Kidney tubule cell (primary cell): ENCODE data around the gene TMEM170B.

Source experiments
- DNase-seq: peaks from one replicate; pipeline ENCODE4 v3.0.0-alpha.2; 2018; ENCODE audit warnings: low spot score

The TMEM170B gene, protein sequence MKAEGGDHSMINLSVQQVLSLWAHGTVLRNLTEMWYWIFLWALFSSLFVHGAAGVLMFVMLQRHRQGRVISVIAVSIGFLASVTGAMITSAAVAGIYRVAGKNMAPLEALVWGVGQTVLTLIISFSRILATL

DNA sequence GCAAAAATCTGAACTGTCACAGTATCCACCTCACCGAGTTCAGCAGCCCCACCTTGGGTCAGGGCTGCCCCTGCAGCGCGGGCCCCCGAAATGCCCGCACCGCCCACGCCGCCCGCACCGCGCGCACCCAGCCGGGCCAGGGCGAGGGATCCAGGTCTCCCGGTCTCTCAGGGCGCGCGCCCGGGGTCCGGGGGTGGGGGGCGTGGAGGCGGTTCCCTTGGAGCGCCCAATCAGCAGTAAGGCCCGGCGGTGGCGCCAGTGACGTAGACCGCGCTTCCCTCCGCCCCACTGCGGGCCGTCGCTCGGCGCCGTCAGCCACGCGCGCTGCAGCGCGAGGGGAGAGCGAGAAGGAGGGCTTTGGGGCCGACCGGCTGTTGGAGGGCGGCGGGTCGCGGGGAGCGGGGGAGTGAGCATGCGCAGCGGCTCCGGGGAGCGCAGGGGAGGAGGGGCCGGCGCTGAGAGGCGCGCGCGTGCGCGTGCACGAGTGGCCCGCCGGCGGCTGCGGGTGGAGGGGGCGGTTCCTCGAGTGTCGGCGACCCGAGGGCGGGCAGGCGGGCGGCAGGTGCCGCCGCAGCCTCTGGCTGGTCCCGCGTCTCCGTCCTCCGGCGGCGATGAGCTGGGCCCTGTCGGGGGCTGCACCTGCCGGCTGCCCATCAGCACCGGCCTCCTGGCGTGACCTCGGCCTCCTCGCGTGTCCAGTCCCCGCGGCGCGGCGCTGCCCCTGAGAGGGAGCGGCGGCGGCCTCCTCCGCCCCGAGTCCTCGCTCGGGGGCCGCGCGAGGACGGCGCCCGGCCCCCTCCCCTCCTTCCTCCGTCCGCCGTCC is at the start of gene TMEM170B:
Gene TMEM170B (plus strand): TSS at position 521 of the 823 bp plus-strand sequence. CDS start 529 bp downstream, outside the sequence.
- peak; percentile 91 for DNase-seq

DNA sequence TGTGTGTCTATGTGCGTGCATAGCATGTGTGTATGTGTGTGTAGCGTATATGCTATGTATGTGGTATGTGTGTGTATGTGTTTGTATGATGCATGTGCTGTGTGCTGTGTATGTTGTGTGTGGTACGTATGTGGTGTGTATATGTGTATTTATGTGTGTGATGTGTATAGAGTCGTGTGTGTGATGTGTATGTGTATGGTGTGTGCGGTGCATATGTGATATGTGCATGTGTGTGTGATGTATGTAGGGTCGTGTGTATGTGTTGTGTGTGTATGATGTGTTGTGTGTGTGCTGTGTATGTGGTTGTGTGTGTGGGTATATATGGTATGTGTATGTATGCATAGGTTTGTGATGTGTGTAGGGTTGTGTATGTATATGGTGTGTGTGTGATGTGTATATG is 46.6 kb upstream of the TMEM170B start:
- no peak for DNase-seq

DNA sequence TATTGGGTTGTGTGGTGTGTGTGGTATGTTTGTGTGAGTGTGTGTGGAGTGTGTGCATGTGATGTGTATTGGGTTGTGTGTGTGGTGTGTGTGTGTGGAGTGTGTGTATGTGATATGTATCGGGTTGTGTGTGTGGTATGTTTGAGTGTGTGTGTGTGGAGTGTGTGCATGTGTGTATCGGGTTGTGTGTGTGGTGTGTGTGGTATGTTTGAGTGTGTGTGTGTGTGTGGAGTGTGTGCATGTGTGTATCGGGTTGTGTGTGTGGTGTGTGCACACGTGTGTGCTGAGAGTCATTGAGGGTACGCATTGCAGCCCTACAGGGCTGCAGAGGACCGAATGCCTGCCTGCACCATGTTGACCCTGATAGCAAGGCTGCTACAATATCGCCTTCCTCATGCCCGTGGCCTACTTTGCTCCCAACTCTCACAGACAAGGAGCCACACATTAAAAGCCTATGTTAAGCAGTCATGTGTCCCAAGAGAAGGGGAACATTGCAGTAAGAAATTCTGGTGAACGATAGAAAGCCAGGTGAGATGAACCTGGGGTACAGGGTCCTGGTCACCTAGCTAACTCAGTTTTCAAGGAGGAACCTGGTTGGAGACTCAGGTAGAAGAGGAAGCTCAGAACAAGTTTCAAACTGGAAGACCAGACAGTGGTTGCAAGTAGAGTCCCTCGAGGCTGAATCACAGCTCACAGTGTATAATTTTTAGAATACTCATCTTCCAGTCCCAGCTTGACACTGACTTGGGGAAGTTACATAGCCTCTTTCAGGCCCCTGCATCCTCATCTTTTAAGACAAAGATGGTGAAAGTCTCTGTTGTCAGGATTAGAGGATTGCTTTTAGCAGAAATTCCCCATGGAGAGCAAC is 45.7 kb upstream of the TMEM170B start:
- DNase-seq = no peak

DNA sequence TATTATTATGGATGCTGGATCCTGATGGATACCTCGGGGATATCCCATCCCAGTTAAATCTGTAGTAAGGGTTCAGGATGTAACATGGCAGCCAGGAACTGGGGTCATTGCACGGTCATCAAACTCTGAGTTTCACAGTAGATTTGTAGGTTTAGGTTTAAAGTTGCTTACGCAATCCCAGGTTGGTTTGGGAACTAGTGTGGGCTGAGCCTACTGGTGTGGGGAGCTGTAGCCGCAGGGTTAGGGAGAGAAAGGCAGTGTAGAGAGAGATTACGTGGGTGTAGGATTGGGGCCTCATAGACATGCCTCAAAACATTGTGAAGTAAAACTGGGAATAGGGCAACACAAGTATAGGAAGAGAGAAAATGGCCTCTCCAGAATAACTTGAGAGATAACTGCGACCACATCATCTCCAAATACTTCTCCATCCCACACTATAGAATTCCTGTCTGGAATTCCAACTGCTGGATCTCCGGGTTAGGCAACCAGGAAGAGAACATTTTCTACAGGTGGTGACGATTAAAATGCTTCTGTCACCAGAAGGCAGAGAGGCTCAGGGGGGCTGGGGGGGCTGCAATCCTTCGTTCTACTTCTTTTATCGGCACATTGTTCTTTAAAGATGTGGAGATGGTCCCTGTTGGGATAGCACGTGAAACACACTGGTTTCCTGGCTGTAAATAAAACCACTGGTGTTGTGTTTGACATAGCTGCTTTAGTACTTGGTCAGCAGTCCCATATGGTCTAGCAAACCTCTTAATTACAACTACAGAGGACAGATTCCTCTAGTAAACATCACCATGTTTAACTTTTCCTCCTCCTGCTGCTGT is 44.9 kb upstream of the TMEM170B start:
- no peak for DNase-seq

DNA sequence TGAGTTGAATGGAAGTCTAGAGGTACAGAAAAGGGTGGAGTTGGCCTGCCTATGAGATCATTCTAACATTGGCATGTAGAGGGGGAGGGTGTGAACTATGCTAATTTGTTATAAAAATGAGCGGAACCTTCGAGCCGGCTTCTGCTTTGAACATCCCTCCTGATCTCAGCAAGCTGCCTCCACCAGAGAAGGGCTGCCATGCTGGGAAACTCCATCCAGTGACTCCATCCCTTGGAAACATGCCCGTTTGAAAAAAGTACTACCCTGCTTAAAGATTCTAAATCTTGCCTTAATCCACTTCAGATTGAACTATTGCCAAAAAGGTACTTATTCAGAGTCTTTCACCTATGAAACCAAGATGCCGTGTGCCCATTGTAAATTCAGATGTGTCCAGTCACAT is 43.6 kb upstream of the TMEM170B start:
- peak; percentile 64 for DNase-seq

DNA sequence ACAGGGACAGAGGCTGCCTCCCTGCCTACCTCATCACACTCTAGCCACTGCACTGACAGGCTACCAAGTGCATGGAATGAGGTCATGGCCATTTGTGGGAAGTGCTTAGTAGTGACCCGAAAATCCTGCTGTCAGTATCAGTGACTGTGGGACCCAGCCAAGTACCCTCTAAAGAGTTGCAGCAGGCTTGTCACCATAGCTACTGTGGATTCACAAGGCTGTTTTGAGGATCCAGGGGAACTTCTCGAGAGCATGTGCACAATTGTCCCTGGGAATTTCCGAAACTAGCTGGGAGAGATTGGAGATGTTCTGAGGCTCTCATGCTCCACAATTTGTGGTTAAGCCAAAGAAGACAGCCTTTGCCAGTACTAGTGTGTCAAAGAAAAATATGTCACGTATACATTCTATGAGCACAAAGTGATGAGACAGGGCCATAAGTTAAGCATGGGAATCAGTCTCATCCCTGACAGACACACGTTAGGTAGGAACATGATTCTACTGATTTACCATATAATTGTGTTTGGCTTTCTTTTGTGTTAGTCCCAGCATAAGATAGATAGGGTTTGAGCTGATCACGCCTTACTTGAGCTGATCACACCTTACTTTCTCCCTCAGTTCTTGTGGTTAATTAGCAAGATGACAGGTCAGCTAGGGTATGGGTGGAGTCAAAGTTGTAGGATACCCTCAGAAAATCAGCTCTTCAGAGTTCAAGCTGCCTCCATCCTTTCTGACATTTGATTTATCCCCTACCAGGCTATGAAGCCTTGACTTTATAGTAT is 42.6 kb upstream of the TMEM170B start:
- peak; percentile 76 for DNase-seq

DNA sequence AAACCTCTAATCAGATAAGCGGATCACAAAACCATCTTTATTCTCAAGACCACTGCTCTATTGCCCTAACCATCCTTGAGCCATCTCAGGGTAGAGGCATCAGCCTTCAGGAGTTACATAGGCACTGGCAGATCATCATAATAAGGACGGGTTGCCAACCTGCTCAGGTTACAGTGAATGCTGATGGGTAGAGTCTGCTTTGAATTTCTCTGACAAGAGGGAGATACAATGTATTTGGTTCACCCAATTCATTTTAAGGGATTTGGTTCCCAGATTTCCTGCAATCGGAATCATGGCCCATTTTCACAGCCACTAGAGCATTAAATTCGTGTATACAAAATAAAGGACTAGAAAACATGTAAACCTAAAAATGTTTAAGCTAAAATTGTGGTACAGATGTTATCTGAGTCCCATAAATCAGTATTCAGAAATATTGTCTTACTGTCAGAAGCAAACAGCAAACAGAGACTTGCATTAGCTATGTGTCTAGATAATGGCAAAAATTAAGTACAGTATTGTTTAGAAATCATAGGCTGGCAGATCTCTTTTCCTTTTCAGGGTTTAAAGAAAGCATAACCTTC is 41.9 kb upstream of the TMEM170B start:
- peak; percentile 3 for DNase-seq

DNA sequence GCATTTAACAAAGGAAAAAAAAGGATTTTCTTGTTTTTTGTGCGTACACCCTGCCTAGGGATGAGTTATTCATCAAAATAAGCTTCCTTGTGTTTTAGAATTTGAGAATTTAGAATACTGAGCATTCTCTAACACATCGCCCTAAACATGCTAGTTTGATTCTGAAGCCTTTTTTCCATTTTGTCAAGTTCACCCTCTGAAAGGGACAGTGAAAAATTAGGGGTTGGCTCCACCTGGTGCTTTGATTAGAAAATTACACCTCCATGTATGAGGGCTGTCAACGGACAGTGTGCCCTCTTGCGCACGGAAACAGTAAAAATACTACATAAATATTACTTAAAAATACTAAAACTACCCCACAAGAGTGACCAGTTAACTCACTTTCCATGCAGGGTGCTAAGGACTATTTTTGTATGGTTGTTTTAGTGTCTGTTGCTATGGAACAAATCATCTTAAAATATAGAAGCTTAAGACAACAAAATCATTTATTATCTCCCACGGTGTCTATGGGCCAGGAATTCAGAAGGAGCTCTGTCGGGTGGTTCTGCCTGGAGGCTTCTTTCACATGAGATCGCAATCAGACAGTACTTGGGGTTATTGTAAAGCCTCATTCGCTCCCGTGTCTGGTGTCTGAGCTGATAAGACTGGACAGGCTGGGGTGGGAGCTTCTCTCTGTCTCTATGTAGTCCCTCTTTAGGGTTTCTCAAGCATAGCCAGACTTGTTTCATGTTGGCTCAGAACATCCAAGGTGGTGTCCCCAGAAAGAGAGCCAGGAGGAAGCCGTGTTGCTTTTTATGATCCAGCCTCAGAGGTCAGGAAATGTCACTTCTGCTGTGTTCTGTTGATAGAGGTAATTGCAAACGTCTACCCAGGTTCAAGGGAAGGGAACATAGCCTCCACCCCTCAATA is 41.1 kb upstream of the TMEM170B start:
- peak; percentile 87 for DNase-seq

DNA sequence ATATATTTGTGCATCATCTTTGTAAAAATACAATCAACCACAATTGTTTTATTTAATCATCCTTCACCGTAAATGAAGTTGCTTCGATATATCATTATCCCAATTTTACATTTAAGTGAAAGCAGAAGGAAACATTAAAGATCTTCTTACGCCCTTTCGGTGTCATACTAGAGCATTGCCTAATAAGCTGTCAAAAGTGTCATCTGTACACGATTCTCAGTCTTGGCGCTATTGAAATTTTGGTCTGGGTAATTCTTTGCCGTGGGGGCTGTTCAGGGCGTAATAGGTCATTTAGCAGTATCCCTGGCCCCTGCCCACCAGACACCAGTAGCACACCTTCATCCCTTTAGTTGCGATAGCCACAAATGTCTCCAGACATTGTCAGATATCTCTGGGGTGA is 40.4 kb upstream of the TMEM170B start:
- no peak for DNase-seq

DNA sequence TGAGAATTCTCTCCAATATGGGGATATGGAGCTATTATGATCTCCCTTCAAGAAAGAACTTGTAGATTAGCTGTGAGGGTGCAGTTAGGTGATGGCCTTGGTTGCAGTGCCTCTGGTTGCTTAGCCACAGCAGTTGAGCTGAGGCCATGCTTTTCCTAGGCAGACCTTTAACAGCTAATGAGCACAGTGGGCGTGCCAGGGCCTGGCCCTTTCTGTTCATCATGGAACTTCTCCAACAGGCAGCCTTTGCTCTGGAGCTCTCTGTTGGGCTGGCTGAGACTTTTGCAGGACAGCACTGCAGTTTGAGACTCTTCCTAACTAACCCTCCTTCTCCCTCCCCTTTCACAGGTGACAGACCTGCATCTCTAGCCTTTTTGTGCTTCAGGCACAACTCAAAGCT is 39.7 kb upstream of the TMEM170B start:
- no peak for DNase-seq

DNA sequence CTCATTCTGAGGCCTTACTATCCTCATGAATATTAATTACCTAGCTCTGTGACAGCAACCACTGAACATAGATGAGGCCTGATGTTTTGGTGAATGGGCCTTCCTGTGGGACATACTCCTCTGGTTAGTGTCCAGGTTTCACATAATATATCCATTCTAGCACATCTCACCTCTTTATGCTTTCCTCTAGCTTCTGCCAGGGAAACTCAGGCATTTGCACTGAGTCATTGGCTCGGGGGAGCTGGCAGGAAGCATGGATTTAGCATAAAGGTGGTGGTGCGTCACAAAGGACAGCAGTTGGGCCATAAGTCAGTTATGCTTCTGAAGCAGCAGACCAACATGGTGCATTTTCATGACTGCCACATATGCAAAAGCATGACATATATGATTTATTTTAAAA is 37.5 kb upstream of the TMEM170B start:
- DNase-seq = peak; percentile 87

DNA sequence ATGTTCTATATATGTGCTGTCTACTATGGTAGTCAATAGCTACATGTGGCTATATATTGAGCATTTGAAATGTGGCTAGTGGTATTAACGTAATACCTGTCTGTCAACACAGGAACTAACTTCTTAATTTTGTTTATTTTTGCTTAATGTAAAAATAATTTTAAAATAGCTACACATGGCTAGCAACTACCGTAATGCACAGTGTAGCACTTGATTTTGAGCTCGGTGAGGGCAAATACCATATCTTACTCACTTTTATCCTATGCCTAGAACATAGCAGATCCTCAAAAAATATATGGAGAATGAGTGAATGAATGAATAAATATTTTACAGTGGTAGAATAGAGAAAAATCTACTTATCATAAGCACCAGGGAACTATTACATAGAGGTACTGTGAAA is 28.1 kb upstream of the TMEM170B start:
- no peak for DNase-seq

DNA sequence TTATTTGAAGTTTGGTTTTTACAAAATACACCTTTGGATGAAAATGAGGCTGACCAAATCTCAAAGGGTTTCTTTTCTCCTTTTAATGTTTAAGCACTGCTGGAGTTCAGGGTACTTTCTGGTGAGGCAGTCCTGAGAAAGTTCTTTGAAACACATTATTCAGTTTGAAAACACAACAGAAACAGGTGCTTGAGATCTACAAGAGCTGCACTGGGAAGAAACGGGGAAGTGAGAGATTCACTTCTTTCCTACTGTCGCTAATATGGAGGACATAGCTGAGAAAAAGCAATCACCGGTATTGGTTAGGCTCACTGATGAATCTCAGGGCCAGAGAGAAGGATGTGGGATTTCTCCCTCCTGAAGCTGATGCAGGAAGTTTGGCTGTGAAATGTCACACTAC is 22.9 kb upstream of the TMEM170B start:
- no peak for DNase-seq

DNA sequence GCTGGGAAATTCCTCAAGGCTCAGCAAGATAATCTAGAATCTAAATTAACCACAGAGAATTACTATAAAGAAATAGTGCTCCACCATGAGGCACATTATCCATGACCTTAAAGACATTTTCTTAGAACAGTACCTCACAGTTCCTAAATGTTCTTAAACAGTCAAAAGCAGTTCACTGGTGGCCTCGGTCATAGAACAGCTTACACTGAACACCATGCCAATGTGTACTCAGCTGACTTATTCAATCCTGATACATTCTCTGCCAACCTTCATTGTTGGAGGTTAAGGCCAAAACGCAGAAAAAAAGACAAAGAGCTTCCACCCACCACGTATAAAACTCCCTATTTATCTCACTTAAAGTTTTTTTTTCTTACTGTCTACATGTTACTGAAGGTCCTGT is 21.8 kb upstream of the TMEM170B start:
- no peak for DNase-seq

DNA sequence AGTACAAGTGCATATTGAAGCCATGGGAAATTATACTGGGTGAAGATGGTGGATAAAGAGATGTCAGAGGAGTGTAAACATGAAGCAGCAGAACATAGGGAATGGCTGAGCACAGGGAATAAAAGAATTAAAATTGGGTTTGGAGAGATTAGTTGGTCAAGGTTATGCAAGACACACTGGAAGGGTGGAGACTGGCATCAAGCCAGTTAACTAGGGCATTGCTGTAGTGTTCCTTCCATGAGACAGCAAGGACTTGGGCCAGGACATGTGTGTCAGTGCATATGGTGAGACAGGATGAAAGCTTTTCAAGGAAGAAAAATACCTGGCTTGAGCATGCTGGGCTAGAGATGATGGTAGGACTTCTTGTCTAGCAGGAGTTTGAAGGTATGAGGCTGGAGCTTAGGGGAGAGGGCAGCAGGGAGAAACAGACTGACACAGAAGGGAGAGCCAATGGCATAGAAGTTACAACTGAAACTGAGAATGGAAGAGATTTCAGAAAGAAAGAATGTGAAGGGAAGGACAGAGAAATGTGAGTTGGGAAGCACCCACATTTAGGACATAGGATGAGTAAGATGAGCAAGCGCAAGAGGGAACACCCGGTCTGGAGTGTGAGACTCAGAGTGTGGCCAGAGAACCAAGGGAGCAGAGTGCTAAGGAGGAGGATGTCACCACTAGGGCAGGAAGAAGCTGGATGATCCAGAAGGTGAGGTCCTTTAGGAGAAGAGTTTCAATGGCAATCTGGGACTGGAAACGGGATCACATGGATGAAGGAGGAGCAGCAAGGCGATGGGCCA is 14.5 kb upstream of the TMEM170B start:
- no peak for DNase-seq

DNA sequence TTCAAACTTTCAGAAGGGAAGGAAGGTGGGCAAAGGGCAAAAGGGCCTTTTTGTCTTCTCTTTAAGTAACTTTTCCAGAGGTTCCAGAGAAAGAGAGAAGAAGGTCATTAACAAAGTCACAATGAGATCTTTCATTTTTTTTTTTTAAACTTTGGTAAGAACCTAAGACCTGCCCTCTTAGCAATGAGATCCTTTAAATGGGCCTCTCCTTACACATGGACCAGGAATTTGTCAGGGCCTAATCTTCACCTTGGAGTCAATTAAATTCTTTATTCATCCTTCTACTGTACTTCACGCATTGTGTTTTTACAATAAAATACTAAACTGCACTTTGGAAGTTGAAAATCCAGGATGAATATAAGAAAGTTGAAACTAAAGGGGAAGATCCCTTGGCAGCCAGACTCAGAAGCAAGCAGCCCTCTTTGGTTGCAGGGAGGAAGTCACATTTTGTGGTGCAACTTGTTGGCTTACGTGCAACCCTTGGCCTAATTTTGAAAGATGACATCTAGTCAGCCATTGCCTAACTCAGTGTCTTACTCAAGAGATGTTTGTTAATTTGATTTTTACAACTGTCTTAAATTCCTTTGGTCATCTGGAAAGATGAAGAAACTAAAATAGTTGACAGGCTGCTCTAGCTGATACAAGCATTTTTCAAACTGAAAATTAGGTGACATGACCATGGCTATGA is 11.9 kb upstream of the TMEM170B start:
- no peak for DNase-seq

DNA sequence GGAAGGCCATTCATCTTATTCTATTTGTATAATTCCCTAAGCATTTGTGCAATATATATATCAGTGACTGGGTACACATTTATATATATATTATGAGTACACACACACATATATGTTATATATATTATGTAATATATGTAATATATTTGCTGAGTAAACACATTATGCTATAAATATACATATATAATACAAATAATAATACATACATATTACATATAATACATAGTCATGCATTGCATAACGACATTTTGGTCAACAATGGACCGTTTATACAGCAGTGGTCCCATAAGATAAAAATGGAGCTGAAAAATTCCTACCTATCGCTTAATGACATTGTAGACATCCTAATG is 11.4 kb upstream of the TMEM170B start:
- DNase-seq = no peak

DNA sequence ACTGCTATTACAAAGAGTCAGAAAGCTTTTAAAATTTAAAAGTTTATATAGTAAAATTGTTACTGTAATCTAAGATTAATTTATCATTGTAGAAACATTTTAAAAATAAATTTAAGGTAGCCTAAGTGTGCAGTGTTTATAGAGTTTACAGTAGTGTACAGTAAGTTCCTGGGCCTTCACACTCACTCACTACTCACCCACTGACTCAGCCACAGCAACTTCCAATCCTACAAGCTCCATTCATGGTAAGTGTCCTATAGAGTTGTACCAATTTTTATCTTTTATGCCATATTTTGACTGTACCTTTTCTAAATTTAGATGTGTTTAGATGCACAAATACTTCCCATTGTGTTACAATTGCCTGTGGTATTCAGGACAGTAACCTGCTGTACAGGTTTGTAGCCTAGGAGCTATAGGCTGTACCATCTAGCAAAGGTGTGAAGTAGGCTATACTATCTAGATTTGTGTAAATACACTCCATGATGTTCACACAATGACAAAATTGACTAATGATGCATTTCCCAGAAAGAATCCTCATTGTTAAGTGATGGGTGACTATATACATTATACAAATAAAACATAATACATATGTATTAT is 10.2 kb upstream of the TMEM170B start:
- no peak for DNase-seq
